GM04503 (cell line): ENCODE measurements around the gene CD9.

Experiments used
- DNase-seq: peaks from one replicate; pipeline ENCODE4 v3.0.0-alpha.2; 2012; ENCODE audit warnings: low read depth

The CD9 gene

GRCh38 chr12:6275928-6276887 is 76.0 kb downstream of the CD9 start:
- no peak for DNase-seq

- DNase-seq = no peak
These were observed 76.9 kb downstream of the CD9 start for GRCh38 chr12:6276956-6277620.

- no peak for DNase-seq
These were observed 77.8 kb downstream of the CD9 start for GRCh38 chr12:6277982-6278438.

GRCh38 chr12:6278439-6279255 is 78.4 kb downstream of the CD9 start:
- DNase-seq = no peak

- DNase-seq = no peak
These were observed 79.0 kb downstream of the CD9 start for GRCh38 chr12:6279256-6279628.

- DNase-seq = no peak
These were observed 79.4 kb downstream of the CD9 start for GRCh38 chr12:6279631-6280030.

- DNase-seq = peak; percentile 81
These were observed 79.9 kb downstream of the CD9 start for GRCh38 chr12:6280053-6280469.

- no peak for DNase-seq
These were observed 80.5 kb downstream of the CD9 start for GRCh38 chr12:6280672-6281071.

- no peak for DNase-seq
These were observed 81.0 kb downstream of the CD9 start for GRCh38 chr12:6281081-6281809.

GRCh38 chr12:6282453-6282840 is 82.2 kb downstream of the CD9 start:
- no peak for DNase-seq

- no peak for DNase-seq
These were observed 84.1 kb downstream of the CD9 start for GRCh38 chr12:6284273-6284672.

- no peak for DNase-seq
These were observed 84.9 kb downstream of the CD9 start for GRCh38 chr12:6285063-6285477.

GRCh38 chr12:6285532-6286306 is 85.5 kb downstream of the CD9 start:
- DNase-seq = no peak
